Lower leg skin (tissue), 4 donors: ENCODE measurements around the gene FLYWCH2. TPM values are rescaled to one million over a fixed set of nuclear protein-coding genes. Genes with fewer than 3 reads are reported as not detected.
"Not testable (repeated sequence)": the region's sequence is repeated elsewhere in the genome, so short reads cannot be mapped to it uniquely, and the experiment has no call there.

ENCODE experiments used
- DNase-seq, 2 donors: peaks; one replicate each; pipeline ENCODE4 v3.0.0-alpha.2; 2019; ENCODE audit warnings: low spot score in 2 of 2
- H3K4me3 ChIP-seq: fragments of 200-600 bp; sonication (generic); 2 replicates; pipeline ENCODE4 v1.5.1; 2017; ENCODE audit warnings: mild to moderate bottlenecking, low read depth; ENCODE audit not compliant: poor library complexity, severe bottlenecking
- POLR2A ChIP-seq, 2 donors: fragments of 450-650 bp; IDR thresholded peaks; one replicate each; pipeline ENCODE4 v1.6.1; 2016 to 2017; ENCODE audit warnings: antibody characterized with exemption in 2 of 2, mild to moderate bottlenecking in 1 of 2, moderate library complexity in 1 of 2
- WGBS, 2 donors: methylation state at CpG; one replicate each; pipeline ENCODE4 v1.1.5; 2018; 5-methylcytosine and 5-hydroxymethylcytosine counted together
- intact Hi-C: fragments of 100-400 bp; cut with DNase I; formaldehyde crosslinking; loops from one replicate; pipeline ENCODE4 v1.15.0; 2023; ENCODE audit warnings: low total_unique reads
- total RNA-seq, 4 donors: library from RNA; depleted of rRNA; stranded (reverse); fragments of >200 nt; gene quantifications; one replicate each; pipeline ENCODE4 v1.1.0, GENCODE V29; 2016
- TF ChIP-seq, protein P1 (sequence below), 3 donors: fragments of 450-650 bp; IDR thresholded peaks; one replicate each; pipeline ENCODE4 v1.5.1; 2016; ENCODE audit warnings: antibody characterized with exemption in 3 of 3, mild to moderate bottlenecking in 3 of 3, moderate library complexity in 2 of 3

Gene FLYWCH2
- total RNA-seq, 4 donors from 2014 or later, result 36.4 to 44.6 (median 40.3) TPM

DNA sequence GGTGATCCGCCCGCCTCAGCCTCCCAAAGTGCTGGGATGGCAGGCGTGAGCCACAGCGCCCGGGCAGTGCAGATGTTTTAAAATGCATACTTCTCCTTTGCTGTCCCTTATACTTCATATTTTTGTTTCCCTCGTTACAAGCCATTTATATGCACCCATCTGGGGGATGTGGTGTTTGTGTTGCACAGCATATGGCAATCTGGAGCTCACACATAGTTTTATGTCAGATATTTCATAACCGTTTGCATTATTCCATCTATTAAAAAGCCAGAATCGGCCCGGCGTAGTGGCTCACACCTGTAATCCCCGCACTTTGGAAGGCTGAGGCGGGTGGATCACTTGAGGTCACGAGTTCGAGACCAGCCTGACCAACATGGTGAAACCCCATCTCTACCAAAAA lies 40.5 kb downstream of the FLYWCH2 start:
- WGBS, 2 donors, result 93 to 96% methylated on average over 14 of the region's 14 CpGs
- no peak overlapping the region for H3K4me3 ChIP-seq
- DNase-seq, result no peak
- TF ChIP-seq, protein P1, sequence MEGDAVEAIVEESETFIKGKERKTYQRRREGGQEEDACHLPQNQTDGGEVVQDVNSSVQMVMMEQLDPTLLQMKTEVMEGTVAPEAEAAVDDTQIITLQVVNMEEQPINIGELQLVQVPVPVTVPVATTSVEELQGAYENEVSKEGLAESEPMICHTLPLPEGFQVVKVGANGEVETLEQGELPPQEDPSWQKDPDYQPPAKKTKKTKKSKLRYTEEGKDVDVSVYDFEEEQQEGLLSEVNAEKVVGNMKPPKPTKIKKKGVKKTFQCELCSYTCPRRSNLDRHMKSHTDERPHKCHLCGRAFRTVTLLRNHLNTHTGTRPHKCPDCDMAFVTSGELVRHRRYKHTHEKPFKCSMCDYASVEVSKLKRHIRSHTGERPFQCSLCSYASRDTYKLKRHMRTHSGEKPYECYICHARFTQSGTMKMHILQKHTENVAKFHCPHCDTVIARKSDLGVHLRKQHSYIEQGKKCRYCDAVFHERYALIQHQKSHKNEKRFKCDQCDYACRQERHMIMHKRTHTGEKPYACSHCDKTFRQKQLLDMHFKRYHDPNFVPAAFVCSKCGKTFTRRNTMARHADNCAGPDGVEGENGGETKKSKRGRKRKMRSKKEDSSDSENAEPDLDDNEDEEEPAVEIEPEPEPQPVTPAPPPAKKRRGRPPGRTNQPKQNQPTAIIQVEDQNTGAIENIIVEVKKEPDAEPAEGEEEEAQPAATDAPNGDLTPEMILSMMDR (IDR thresholded peaks at IDR 0.05), result no peak
- no peak for TF ChIP-seq POLR2A (IDR thresholded peaks at IDR 0.05)
- intact Hi-C loops, result loop anchor here (5.0 kb wide), 1 partner anchor 46 kb away; no protein-coding TSS in a partner anchor

DNA sequence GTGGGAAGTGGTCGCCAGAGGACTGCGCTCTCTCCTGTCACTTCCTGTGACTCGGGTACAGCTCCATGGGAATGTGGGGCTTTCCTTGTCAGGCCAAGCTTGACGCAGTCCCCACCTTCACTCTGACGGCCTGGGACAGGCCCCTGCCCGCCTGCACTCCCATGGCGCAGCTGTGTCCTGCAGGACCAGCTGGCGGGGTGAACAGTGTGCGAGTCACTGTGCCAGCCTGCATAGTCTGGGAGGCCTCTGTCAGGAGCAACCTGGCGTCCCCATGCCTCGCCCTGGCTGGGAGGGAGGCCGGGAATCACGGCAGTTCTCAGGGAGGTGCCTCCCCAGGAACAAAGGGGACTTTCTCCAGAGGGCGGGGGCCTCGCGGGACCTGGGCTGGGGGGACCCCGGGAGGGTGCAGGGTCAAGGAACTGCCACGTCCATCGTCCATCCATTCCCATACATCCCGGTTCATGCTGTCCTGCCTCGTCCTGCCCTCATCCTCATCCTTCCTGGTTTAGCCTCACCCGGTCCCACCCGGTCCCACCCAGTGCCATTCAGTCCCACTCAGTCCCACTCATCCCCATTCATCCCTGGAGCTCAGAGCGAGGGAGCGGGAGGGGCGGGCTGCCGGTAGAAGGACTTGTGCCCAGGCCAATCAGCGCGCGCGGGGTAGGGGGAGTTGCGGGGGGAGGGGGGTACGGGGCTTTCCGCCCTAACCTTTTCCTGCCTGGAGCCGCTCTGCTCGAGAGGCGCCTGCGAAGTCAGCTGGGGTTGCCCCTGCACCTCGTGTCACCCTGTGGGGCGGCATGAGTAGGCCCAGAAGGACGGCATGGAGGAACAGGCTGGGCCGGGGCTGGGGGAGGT lies 42.1 kb downstream of the FLYWCH2 start:
- TF ChIP-seq, protein P1 (IDR thresholded peaks at IDR 0.05), result no peak
- no peak for TF ChIP-seq POLR2A (IDR thresholded peaks at IDR 0.05)
- intact Hi-C loops, result loop anchor here (5.0 kb wide), 1 partner anchor 48 kb away; no protein-coding TSS in a partner anchor
- no peak for DNase-seq
- WGBS, 2 donors, result 53 to 64% methylated on average over 30 to 41 of the region's 42 CpGs
- no peak overlapping the region for H3K4me3 ChIP-seq

DNA sequence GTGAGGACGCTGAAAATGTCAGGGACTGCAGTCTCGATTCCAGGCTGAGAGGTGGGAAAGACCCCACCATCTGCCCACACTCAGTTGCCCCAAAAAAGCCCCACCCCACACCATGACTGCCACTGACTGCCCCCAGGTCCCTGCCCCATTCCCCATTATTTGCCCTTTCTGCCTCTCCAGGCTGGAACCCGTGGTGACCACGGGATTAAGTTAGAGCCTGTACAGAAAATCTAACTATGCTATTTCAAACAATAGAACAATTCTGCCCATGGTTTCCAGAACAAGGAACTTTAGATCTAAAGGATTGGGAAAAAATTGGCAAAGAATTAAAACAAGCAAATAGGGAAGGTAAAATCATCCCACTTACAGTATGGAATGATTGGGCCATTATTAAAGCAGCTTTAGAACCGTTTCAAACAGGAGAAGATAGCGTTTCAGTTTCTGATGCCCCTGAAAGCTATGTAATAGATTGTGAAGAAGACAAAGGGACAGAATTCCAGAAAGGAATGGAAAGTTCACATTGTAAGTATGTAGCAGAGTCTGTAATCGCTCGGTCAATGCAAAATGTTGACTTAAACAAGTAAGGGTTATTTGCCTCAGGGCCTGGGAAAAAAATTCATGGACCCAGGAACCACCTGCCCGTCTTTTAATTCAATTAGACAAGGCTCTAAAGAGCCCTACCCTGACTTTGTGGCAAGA lies 43.1 kb downstream of the FLYWCH2 start:
- intact Hi-C loops, result no loop called here
- TF ChIP-seq POLR2A (IDR thresholded peaks at IDR 0.05), result no peak
- TF ChIP-seq, protein P1 (IDR thresholded peaks at IDR 0.05), result no peak
- WGBS, 2 donors, result 67 to 75% methylated on average over 9 of the region's 9 CpGs
- DNase-seq, result no peak
- no peak overlapping the region for H3K4me3 ChIP-seq

DNA sequence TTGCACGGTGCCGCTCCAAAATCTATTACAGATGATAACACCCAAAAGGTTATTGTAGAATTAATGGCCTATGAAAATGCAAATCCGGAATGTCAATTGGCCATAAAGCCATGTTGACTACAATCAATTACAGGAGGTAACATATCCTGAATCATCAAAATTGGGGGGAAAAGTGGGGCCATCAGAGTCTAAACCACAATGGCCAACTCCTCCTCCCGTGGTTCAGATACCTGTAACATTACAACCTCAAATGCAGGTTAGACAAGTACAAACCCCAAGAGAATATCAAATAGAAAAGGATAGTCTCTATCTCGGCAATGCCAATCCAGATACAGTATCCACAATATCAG lies 43.6 kb downstream of the FLYWCH2 start:
- H3K4me3 ChIP-seq, result no peak overlapping the region
- intact Hi-C loops, result no loop called here
- TF ChIP-seq, protein P1 (IDR thresholded peaks at IDR 0.05), result no peak
- DNase-seq, result no peak
- 65 to 72% methylated on average over 5 of the region's 5 CpGs for WGBS, 2 donors

DNA sequence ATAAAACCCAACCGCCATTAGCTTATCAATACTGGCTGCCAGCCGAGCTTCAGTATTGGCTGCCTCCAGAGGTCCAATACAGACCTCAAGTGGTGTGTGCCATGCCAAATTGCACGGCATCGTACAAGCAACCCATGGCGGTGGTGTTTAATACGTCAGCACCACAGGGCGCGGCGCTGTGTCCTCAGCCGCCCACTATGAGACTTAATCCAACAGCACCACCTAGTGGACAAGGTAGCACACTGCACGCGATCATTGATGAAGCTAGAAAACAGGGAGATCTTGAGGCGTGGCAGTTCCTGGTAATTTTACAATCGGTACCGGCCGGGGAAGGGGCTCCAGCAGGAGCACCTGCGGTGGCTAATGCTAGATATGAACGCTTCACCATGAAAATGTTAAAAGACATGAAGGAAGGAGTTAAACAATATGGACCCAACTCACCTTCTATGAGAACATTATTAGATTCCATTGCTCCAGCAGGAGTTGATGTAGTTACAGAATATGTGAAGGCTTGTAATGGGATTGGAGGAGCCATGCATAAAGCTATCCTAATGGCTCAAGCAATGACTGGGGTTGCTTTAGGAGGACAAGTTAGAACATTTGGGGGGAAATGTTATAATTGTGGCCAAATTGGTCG lies 44.1 kb downstream of the FLYWCH2 start:
- H3K4me3 ChIP-seq, result no peak overlapping the region
- WGBS, 2 donors, result 7 to 8% methylated on average over 18 to 19 of the region's 19 CpGs

DNA sequence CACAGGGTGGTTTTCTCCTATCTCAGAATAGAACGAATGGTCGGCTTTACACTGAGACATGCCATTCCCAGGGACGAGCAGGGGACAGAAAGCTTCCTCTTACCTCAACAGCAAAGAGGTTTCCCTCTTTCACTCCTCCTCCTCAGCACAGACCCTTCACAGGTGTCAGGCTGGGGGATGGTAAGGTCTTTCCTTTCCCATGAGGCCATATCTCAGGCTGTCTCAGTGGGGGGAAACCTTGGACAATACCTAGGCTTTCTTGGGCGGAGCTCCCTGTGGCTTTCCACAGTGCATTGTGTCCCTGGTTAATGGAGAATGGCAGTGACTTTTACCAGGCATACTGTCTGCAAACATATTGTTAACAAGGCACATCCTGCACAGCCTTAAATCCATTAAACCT lies 45.1 kb downstream of the FLYWCH2 start:
- DNase-seq, intact Hi-C loops, H3K4me3 ChIP-seq: not testable (repeated sequence)
- WGBS, 2 donors, result 67 to 78% methylated on average over 4 of the region's 4 CpGs

More for the DNA sequence above, 44.1 kb downstream of the FLYWCH2 start:
- peak; percentile 89 to 98 for DNase-seq
- intact Hi-C loops, result no loop called here
- no peak for TF ChIP-seq POLR2A (IDR thresholded peaks at IDR 0.05)
- TF ChIP-seq, protein P1 (IDR thresholded peaks at IDR 0.05), result peak in 1 of 3 donors; percentile 83
